Vagina (tissue), 2 donors: ENCODE results near the gene TBC1D4. TPM values are rescaled to one million over a fixed set of nuclear protein-coding genes. Genes with fewer than 3 reads are reported as not detected.
"Not testable (repeated sequence)": the region's sequence is repeated elsewhere in the genome, so short reads cannot be mapped to it uniquely, and the experiment has no call there.

ENCODE experiments used
- DNase-seq, 2 donors: peaks; one replicate each; pipeline ENCODE4 v3.0.0-alpha.2; 2017; ENCODE audit errors: extremely low spot score in 2 of 2
- H3K27ac ChIP-seq: fragments of 200-600 bp; sonication (generic); one replicate; pipeline ENCODE4 v1.5.1; 2019
- H3K27me3 ChIP-seq: fragments of 200-600 bp; sonication (generic); one replicate; pipeline ENCODE4 v1.5.1; 2019
- H3K36me3 ChIP-seq, 2 donors: fragments of 200-600 bp; sonication (generic); one replicate each; pipeline ENCODE4 v1.5.1; 2017 to 2019
- H3K4me1 ChIP-seq: fragments of 200-600 bp; sonication (generic); one replicate; pipeline ENCODE4 v1.5.1; 2019
- H3K4me3 ChIP-seq, 2 donors: fragments of 200-600 bp; sonication (generic); 1 replicate in 1 of 2; 2 replicates in 1 of 2; pipeline ENCODE4 v1.5.1; 2016 to 2019
- H3K9me3 ChIP-seq: fragments of 200-600 bp; sonication (generic); one replicate; pipeline ENCODE4 v1.5.1; 2019
- CTCF ChIP-seq, 3 experiments: fragments of 450-650 bp in 2 of 3; fragments of 200-600 bp in 1 of 3; sonication (generic) in 1 of 3; IDR thresholded peaks; one replicate each; pipeline ENCODE4 v1.5.1; 2017 to 2019; ENCODE audit warnings: antibody characterized with exemption in 3 of 3, mild to moderate bottlenecking in 2 of 3, moderate library complexity in 2 of 3
- POLR2A ChIP-seq, 2 donors: fragments of 450-650 bp; IDR thresholded peaks; one replicate each; pipeline ENCODE4 v1.6.1; 2017; ENCODE audit warnings: antibody characterized with exemption in 2 of 2, mild to moderate bottlenecking in 2 of 2, moderate library complexity in 2 of 2
- POLR2AphosphoS5 ChIP-seq, 2 donors: sonication (generic); formaldehyde crosslinking; IDR thresholded peaks; one replicate each; pipeline ENCODE4 v1.9.0; 2017; ENCODE audit warnings: antibody characterized with exemption in 2 of 2, mild to moderate bottlenecking in 2 of 2, low read depth in 1 of 2; ENCODE audit not compliant: insufficient read depth in 1 of 2
- intact Hi-C: fragments of 100-400 bp; cut with DNase I; formaldehyde crosslinking; loops from one replicate; pipeline ENCODE4 v1.15.1; 2023
- total RNA-seq: library from RNA; depleted of rRNA; stranded (reverse); fragments of >200 nt; gene quantifications from one replicate; pipeline ENCODE4 v1.2.3, GENCODE V29; 2016

Gene TBC1D4
- total RNA-seq, 1 donor from 2014 or later = 25.0 TPM

- Histone ChIP-seq H3K27ac (no peak overlapping the region), H3K27me3 (no peaks in the 10 kb centered on the region), H3K9me3 (no peaks in the 10 kb centered on the region), H3K4me1 (no peaks in the 10 kb centered on the region), H3K36me3 (peaks cover 0 to 10% of the 10 kb centered on the region in 2 donors), H3K4me3 (no peak overlapping the region)
- TF ChIP-seq POLR2A (IDR thresholded peaks at IDR 0.05) (no peak), CTCF (IDR thresholded peaks at IDR 0.05) (no peak), POLR2AphosphoS5 (IDR thresholded peaks at IDR 0.05; ENCODE audit: insufficient read depth in 1 of 2, low read depth in 1 of 2) (no peak)
- intact Hi-C loops = no loop called here
- no peak for DNase-seq
These were observed 185.3 kb downstream of the TBC1D4 start for GRCh38 chr13:75296641-75297040.

DNA sequence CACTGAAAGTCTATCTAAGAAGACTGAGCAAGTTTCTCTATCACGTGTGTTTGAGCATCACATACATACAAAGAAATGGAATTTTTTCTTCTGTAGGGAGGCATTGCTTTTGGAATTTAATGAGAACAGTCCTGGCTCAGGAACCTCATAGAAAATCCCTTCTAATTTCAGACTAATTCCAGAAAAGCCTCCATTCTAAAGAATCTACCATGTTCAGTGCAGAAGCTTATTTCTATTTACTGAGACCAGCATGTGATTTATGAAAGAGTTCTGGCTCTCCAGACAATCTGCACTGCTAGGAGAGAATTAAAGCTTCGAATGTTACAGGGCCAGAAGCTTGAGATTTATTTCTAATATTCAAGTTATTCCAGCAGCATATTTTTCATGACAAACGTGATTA is 186.8 kb downstream of the TBC1D4 start:
- H3K4me1 ChIP-seq = no peaks in the 10 kb centered on the region
- no peaks in the 10 kb centered on the region for H3K9me3 ChIP-seq
- TF ChIP-seq POLR2AphosphoS5 (IDR thresholded peaks at IDR 0.05; ENCODE audit: insufficient read depth in 1 of 2, low read depth in 1 of 2) (no peak), CTCF (IDR thresholded peaks at IDR 0.05) (no peak), POLR2A (IDR thresholded peaks at IDR 0.05) (no peak)
- intact Hi-C loops = no loop called here
- H3K36me3 ChIP-seq = peaks cover 0 to 10% of the 10 kb centered on the region in 2 donors
- H3K4me3 ChIP-seq = no peak overlapping the region
- no peak for DNase-seq
- H3K27ac ChIP-seq = no peak overlapping the region
- H3K27me3 ChIP-seq = no peaks in the 10 kb centered on the region

DNA sequence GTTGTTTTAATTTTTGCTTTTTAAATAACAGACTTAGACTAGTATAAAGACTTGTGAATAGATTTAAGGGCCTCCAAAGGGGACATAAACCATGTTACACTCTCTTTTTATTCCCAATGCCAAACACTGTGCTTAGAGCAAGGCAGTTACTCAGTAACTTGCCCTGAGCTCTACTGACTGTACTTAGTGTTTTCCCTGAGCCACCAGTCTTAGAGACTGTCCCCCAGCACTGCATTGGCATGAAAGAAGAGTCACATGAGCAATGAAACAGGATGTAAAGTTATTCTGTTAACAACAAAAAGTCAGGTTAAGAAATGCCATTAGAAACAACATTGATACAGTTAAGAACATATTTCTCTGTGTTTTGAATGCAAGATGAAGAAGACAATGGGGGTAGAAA is 187.9 kb downstream of the TBC1D4 start:
- intact Hi-C loops = no loop called here
- no peak overlapping the region for H3K4me3 ChIP-seq
- H3K4me1 ChIP-seq = no peaks in the 10 kb centered on the region
- no peak for DNase-seq
- no peaks in the 10 kb centered on the region for H3K9me3 ChIP-seq
- TF ChIP-seq POLR2A (IDR thresholded peaks at IDR 0.05) = no peak
- TF ChIP-seq CTCF (IDR thresholded peaks at IDR 0.05) = no peak
- TF ChIP-seq POLR2AphosphoS5 (IDR thresholded peaks at IDR 0.05; ENCODE audit: insufficient read depth in 1 of 2, low read depth in 1 of 2) = no peak
- H3K27me3 ChIP-seq = no peaks in the 10 kb centered on the region
- no peak overlapping the region for H3K27ac ChIP-seq
- H3K36me3 ChIP-seq = peaks cover 0 to 7% of the 10 kb centered on the region in 2 donors

GRCh38 chr13:75285310-75285709 is 196.7 kb downstream of the TBC1D4 start:
- no peaks in the 10 kb centered on the region for H3K27me3 ChIP-seq
- H3K4me3 ChIP-seq = no peak overlapping the region
- H3K4me1 ChIP-seq = no peaks in the 10 kb centered on the region
- no peaks in the 10 kb centered on the region for H3K9me3 ChIP-seq
- no peak overlapping the region for H3K27ac ChIP-seq
- TF ChIP-seq POLR2A (IDR thresholded peaks at IDR 0.05) (no peak), POLR2AphosphoS5 (IDR thresholded peaks at IDR 0.05; ENCODE audit: insufficient read depth in 1 of 2, low read depth in 1 of 2) (no peak), CTCF (IDR thresholded peaks at IDR 0.05) (no peak)
- intact Hi-C loops = no loop called here
- DNase-seq = no peak
- H3K36me3 ChIP-seq = peaks cover 0 to 27% of the 10 kb centered on the region in 2 donors

DNA sequence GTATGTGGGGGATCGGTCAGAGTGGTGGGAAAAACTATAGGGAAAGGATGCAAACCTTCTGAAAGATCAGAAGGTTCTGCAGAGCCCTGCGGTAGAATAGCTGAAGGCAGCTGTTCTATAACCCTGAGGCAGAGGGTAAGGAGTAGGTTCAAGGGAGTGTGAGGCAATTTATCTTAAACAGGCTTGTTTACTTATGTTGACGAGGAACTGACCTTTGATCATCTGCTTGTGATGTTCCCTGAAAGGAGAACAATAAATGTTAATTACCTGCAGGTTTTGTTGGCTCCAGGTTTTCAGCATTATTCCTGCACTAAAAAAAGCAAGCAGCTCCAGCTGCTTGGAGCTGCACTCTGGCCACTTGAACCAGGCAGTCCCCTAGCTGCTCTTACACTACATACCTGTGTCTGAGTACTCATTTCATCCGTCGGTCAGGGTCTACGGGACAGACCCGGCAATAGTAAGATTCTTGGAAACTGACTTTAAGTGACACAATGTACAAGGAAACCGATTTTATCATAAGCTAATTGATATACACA is 202.1 kb downstream of the TBC1D4 start:
- no peak for DNase-seq
- Histone ChIP-seq H3K4me1 (no peaks in the 10 kb centered on the region), H3K27ac (no peak overlapping the region), H3K4me3 (no peak overlapping the region), H3K9me3 (no peaks in the 10 kb centered on the region), H3K27me3 (no peaks in the 10 kb centered on the region), H3K36me3 (peaks cover 0 to 4% of the 10 kb centered on the region in 2 donors)
- intact Hi-C loops = no loop called here
- TF ChIP-seq POLR2A (IDR thresholded peaks at IDR 0.05) (no peak), POLR2AphosphoS5 (IDR thresholded peaks at IDR 0.05; ENCODE audit: insufficient read depth in 1 of 2, low read depth in 1 of 2) (no peak), CTCF (IDR thresholded peaks at IDR 0.05) (no peak)

- H3K4me1 ChIP-seq, H3K36me3 ChIP-seq, H3K4me3 ChIP-seq, H3K9me3 ChIP-seq, H3K27me3 ChIP-seq, DNase-seq, intact Hi-C loops, H3K27ac ChIP-seq: not testable (repeated sequence)
These were observed 208.3 kb downstream of the TBC1D4 start for GRCh38 chr13:75273695-75274094.
